WTC11 (cell line): ENCODE results near the gene TGM1.

ENCODE experiments used
- ERG ChIP-seq: fragments of 250-450 bp; sonication (Bioruptor Pico); IDR thresholded peaks from 2 replicates; pipeline ENCODE4 v1.8.0; 2021; ENCODE audit warnings: mild to moderate bottlenecking
- ETV6 ChIP-seq: sonication (generic); formaldehyde crosslinking; IDR thresholded peaks from 2 replicates; pipeline ENCODE4 v1.8.1; 2022; ENCODE audit warnings: mild to moderate bottlenecking, missing genetic modification reagents
- FOXP4 ChIP-seq: sonication (generic); formaldehyde crosslinking; IDR thresholded peaks from 2 replicates; pipeline ENCODE4 v1.8.0; 2022; ENCODE audit warnings: mild to moderate bottlenecking, missing genetic modification reagents
- MXD4 ChIP-seq: fragments of 250-450 bp; sonication (Bioruptor Pico); IDR thresholded peaks from 2 replicates; pipeline ENCODE4 v1.8.0; 2021; ENCODE audit warnings: mild to moderate bottlenecking, moderate library complexity, borderline replicate concordance
- NFYB ChIP-seq: sonication (generic); formaldehyde crosslinking; conservative IDR thresholded peaks from 2 replicates; pipeline ENCODE4 v1.8.0; 2022; ENCODE audit warnings: low read depth, missing genetic modification reagents
- RELA ChIP-seq: sonication (generic); formaldehyde crosslinking; IDR thresholded peaks from 2 replicates; pipeline ENCODE4 v1.8.1; 2022; ENCODE audit warnings: missing genetic modification reagents, mild to moderate bottlenecking, borderline replicate concordance
- ZBTB21 ChIP-seq: sonication (generic); formaldehyde crosslinking; IDR thresholded peaks from 2 replicates; pipeline ENCODE4 v1.8.1; 2023; ENCODE audit warnings: mild to moderate bottlenecking, missing genetic modification reagents, borderline replicate concordance
- TF ChIP-seq, protein P1 (sequence below): fragments of 200-600 bp; IDR thresholded peaks from 2 replicates; pipeline ENCODE4 v1.8.0; 2022; ENCODE audit warnings: antibody characterized with exemption
- TF ChIP-seq, protein P2 (sequence below): sonication (generic); formaldehyde crosslinking; IDR thresholded peaks from 2 replicates; pipeline ENCODE4 v1.8.1; 2023; ENCODE audit warnings: mild to moderate bottlenecking, missing genetic modification reagents
- TF ChIP-seq, protein P3 (sequence below): sonication (generic); formaldehyde crosslinking; IDR thresholded peaks from 2 replicates; pipeline ENCODE4 v1.8.0; 2022; ENCODE audit warnings: mild to moderate bottlenecking, missing genetic modification reagents
- TF ChIP-seq, protein P4 (sequence below): fragments of 250-450 bp; sonication (Bioruptor Pico); IDR thresholded peaks from 2 replicates; pipeline ENCODE4 v1.9.0; 2021; ENCODE audit warnings: mild to moderate bottlenecking, borderline replicate concordance
- TF ChIP-seq, protein P5 (sequence below): sonication (generic); formaldehyde crosslinking; IDR thresholded peaks from 2 replicates; pipeline ENCODE4 v1.8.0; 2023; ENCODE audit warnings: mild to moderate bottlenecking, missing genetic modification reagents

DNA sequence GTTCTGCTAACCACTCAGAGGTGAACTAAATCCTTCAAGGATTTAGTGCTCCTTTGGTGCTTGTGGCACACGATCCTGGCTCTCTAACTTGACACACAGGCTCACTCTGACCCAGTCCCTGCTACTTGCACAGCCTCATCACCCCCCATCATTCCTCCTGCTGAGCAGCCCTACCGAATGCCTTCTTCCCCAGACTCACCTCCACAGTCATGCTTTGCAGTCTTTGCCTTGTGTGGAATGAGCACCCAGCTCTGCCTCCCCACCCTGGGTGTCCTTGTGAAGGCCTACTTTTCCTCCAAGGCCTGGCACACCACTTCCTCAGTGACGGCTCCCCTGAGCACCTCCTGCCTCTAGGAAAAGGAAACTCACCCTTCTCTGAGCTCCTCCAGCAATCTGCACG lies 12.6 kb downstream of the TGM1 start:
- TF ChIP-seq, protein P1, sequence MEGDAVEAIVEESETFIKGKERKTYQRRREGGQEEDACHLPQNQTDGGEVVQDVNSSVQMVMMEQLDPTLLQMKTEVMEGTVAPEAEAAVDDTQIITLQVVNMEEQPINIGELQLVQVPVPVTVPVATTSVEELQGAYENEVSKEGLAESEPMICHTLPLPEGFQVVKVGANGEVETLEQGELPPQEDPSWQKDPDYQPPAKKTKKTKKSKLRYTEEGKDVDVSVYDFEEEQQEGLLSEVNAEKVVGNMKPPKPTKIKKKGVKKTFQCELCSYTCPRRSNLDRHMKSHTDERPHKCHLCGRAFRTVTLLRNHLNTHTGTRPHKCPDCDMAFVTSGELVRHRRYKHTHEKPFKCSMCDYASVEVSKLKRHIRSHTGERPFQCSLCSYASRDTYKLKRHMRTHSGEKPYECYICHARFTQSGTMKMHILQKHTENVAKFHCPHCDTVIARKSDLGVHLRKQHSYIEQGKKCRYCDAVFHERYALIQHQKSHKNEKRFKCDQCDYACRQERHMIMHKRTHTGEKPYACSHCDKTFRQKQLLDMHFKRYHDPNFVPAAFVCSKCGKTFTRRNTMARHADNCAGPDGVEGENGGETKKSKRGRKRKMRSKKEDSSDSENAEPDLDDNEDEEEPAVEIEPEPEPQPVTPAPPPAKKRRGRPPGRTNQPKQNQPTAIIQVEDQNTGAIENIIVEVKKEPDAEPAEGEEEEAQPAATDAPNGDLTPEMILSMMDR: no peak
- TF ChIP-seq ZBTB21 (CRISPR knock-in tag) (no peak), RELA (CRISPR knock-in tag) (no peak), NFYB (no peak), FOXP4 (CRISPR knock-in tag) (no peak), ETV6 (no peak), ERG (CRISPR knock-in tag) (no peak), MXD4 (no peak)
- TF ChIP-seq, protein P2, sequence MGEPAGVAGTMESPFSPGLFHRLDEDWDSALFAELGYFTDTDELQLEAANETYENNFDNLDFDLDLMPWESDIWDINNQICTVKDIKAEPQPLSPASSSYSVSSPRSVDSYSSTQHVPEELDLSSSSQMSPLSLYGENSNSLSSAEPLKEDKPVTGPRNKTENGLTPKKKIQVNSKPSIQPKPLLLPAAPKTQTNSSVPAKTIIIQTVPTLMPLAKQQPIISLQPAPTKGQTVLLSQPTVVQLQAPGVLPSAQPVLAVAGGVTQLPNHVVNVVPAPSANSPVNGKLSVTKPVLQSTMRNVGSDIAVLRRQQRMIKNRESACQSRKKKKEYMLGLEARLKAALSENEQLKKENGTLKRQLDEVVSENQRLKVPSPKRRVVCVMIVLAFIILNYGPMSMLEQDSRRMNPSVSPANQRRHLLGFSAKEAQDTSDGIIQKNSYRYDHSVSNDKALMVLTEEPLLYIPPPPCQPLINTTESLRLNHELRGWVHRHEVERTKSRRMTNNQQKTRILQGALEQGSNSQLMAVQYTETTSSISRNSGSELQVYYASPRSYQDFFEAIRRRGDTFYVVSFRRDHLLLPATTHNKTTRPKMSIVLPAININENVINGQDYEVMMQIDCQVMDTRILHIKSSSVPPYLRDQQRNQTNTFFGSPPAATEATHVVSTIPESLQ (CRISPR knock-in tag): no peak
- TF ChIP-seq, protein P3, sequence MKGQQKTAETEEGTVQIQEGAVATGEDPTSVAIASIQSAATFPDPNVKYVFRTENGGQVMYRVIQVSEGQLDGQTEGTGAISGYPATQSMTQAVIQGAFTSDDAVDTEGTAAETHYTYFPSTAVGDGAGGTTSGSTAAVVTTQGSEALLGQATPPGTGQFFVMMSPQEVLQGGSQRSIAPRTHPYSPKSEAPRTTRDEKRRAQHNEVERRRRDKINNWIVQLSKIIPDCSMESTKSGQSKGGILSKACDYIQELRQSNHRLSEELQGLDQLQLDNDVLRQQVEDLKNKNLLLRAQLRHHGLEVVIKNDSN (CRISPR knock-in tag): no peak
- TF ChIP-seq, protein P4, sequence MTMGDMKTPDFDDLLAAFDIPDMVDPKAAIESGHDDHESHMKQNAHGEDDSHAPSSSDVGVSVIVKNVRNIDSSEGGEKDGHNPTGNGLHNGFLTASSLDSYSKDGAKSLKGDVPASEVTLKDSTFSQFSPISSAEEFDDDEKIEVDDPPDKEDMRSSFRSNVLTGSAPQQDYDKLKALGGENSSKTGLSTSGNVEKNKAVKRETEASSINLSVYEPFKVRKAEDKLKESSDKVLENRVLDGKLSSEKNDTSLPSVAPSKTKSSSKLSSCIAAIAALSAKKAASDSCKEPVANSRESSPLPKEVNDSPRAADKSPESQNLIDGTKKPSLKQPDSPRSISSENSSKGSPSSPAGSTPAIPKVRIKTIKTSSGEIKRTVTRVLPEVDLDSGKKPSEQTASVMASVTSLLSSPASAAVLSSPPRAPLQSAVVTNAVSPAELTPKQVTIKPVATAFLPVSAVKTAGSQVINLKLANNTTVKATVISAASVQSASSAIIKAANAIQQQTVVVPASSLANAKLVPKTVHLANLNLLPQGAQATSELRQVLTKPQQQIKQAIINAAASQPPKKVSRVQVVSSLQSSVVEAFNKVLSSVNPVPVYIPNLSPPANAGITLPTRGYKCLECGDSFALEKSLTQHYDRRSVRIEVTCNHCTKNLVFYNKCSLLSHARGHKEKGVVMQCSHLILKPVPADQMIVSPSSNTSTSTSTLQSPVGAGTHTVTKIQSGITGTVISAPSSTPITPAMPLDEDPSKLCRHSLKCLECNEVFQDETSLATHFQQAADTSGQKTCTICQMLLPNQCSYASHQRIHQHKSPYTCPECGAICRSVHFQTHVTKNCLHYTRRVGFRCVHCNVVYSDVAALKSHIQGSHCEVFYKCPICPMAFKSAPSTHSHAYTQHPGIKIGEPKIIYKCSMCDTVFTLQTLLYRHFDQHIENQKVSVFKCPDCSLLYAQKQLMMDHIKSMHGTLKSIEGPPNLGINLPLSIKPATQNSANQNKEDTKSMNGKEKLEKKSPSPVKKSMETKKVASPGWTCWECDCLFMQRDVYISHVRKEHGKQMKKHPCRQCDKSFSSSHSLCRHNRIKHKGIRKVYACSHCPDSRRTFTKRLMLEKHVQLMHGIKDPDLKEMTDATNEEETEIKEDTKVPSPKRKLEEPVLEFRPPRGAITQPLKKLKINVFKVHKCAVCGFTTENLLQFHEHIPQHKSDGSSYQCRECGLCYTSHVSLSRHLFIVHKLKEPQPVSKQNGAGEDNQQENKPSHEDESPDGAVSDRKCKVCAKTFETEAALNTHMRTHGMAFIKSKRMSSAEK (CRISPR knock-in tag): no peak
- TF ChIP-seq, protein P5, sequence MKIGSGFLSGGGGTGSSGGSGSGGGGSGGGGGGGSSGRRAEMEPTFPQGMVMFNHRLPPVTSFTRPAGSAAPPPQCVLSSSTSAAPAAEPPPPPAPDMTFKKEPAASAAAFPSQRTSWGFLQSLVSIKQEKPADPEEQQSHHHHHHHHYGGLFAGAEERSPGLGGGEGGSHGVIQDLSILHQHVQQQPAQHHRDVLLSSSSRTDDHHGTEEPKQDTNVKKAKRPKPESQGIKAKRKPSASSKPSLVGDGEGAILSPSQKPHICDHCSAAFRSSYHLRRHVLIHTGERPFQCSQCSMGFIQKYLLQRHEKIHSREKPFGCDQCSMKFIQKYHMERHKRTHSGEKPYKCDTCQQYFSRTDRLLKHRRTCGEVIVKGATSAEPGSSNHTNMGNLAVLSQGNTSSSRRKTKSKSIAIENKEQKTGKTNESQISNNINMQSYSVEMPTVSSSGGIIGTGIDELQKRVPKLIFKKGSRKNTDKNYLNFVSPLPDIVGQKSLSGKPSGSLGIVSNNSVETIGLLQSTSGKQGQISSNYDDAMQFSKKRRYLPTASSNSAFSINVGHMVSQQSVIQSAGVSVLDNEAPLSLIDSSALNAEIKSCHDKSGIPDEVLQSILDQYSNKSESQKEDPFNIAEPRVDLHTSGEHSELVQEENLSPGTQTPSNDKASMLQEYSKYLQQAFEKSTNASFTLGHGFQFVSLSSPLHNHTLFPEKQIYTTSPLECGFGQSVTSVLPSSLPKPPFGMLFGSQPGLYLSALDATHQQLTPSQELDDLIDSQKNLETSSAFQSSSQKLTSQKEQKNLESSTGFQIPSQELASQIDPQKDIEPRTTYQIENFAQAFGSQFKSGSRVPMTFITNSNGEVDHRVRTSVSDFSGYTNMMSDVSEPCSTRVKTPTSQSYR (CRISPR knock-in tag): no peak
